Psoas muscle (tissue), 8 donors: ENCODE measurements around the gene RABGAP1L. TPM values are rescaled to one million over a fixed set of nuclear protein-coding genes. Genes with fewer than 3 reads are reported as not detected.
"Not testable (repeated sequence)": the region's sequence is repeated elsewhere in the genome, so short reads cannot be mapped to it uniquely, and the experiment has no call there.

ENCODE experiments used
- ATAC-seq, 4 donors: fragments of 200-7000 bp; cut with Tn5 transposase; one replicate each; pipeline ENCODE4 v1.9.1; 2020; ENCODE audit warnings: moderate library complexity in 3 of 4, mild to moderate bottlenecking in 2 of 4
- DNase-seq, 2 donors: peaks; one replicate each; pipeline ENCODE4 v3.0.0-alpha.2; 2020
- H3K27ac ChIP-seq: fragments of 200-600 bp; one replicate; pipeline ENCODE4 v1.8.0; 2022
- H3K27me3 ChIP-seq, 3 donors: fragments of 200-600 bp in 1 of 3; one replicate each; pipeline versions ENCODE4 v1.6.1 to v1.8.0; 2013 to 2022; ENCODE audit warnings: low read length in 2 of 3, mild to moderate bottlenecking in 2 of 3, moderate library complexity in 1 of 3; ENCODE audit not compliant: insufficient read depth in 3 of 3
- H3K36me3 ChIP-seq, 2 donors: fragments of 200-600 bp in 1 of 2; one replicate each; pipeline versions ENCODE4 v1.6.1 to v1.8.0; 2013 to 2022; ENCODE audit warnings: low read depth in 1 of 2, mild to moderate bottlenecking in 1 of 2, moderate library complexity in 1 of 2; ENCODE audit not compliant: insufficient read depth in 1 of 2
- H3K4me1 ChIP-seq: fragments of 200-600 bp; one replicate; pipeline ENCODE4 v1.8.0; 2022
- H3K4me3 ChIP-seq: fragments of 200-600 bp; one replicate; pipeline ENCODE4 v1.8.0; 2022; ENCODE audit warnings: mild to moderate bottlenecking
- H3K9me3 ChIP-seq: fragments of 200-600 bp; one replicate; pipeline ENCODE4 v1.8.0; 2022
- CTCF ChIP-seq: fragments of 200-600 bp; IDR thresholded peaks from one replicate; pipeline ENCODE4 v1.8.0; 2022; ENCODE audit warnings: antibody characterized with exemption
- WGBS, 3 donors: extraction: QIAGEN DNeasy Blood & Tissue Kit; methylation state at CpG; one replicate each; pipeline versions ENCODE4 v1.1.6 to v1.1.7; 2013; 5-methylcytosine and 5-hydroxymethylcytosine counted together
- intact Hi-C, 2 donors: fragments of 100-400 bp; cut with DNase I; formaldehyde crosslinking; loops; one replicate each; pipeline versions ENCODE4 v1.11.0 to v1.14.2; 2022
- polyA plus RNA-seq, 3 donors: library from polyadenylated mRNA; stranded (reverse); fragments of 200-250 nt; gene quantifications; one replicate each; pipeline ENCODE4 v1.2.3, GENCODE V29; 2013
- total RNA-seq, 4 donors: library from RNA; stranded (reverse); fragmentation: NEBNext Ultra II Directional in 2 of 4; extraction: Animal tissue kit (Norgen Biotek cat#: 25700) in 2 of 4; gene quantifications; one replicate each; pipeline versions ENCODE4 v1.2.1 to v1.2.4, GENCODE V29; 2021 to 2023
- donor health status: healthy with polysubstance abuse.
- donor health status: DM: no; HTN: no; CAD: no; lungs with moderate emphysema.
- donor health status: Bipolar disorder and iron deficiency.
- donor health status: healthy.
- donor health status: DM: yes; HTN: yes; CAD: no.
- donor health status: DM: no; HTN: no; CAD: no.
- donor health status: DM: no; HTN: no; CAD: no.
- donor health status: DM: yes; HTN: yes; CAD: no.

Gene RABGAP1L
- total and polyA plus RNA-seq, 7 donors = 2.9 to 14.4 (median 8.7) TPM

GRCh38 chr1:174829990-174830389 is 670.7 kb downstream of the RABGAP1L start:
- Histone ChIP-seq H3K4me3 (no peak overlapping the region), H3K36me3 (no peaks in the 10 kb centered on the region), H3K4me1 (no peaks in the 10 kb centered on the region), H3K27me3 (no peaks in the 10 kb centered on the region), H3K27ac (no peak overlapping the region), H3K9me3 (no peaks in the 10 kb centered on the region)
- no peak for TF ChIP-seq CTCF
- WGBS, 3 donors = 91 to 100% (median 95%) methylated on average over 1 of the region's 1 CpG
- intact Hi-C loops = no loop called here
- no peak for ATAC-seq
- no peak for DNase-seq

DNA sequence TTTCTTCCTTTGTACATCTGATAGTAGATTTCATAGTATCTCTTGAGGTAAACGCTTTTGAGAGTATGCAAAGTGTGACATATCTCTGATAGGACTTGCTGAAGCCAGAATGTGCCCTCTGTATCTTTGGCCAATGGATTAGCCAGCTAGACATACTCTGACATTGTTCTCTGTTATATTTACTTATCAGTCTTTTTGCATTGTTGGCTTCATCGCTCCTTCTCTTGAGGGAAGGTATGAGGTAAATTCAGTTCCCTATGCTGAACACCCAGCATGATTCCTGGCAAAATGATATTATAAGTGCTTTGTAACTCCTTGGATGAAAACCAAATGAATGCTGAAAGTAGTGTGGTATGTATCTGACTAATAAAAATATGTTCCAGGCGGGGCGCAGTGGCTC is 677.2 kb downstream of the RABGAP1L start:
- no peak overlapping the region for H3K27ac ChIP-seq
- no peak overlapping the region for H3K4me3 ChIP-seq
- H3K27me3 ChIP-seq = no peaks in the 10 kb centered on the region
- 88 to 95% (median 89%) methylated on average over 4 of the region's 4 CpGs for WGBS, 3 donors
- DNase-seq (no peak), ATAC-seq (no peak)
- no peaks in the 10 kb centered on the region for H3K4me1 ChIP-seq
- intact Hi-C loops = no loop called here
- H3K36me3 ChIP-seq = no peaks in the 10 kb centered on the region
- no peaks in the 10 kb centered on the region for H3K9me3 ChIP-seq
- TF ChIP-seq CTCF = no peak

DNA sequence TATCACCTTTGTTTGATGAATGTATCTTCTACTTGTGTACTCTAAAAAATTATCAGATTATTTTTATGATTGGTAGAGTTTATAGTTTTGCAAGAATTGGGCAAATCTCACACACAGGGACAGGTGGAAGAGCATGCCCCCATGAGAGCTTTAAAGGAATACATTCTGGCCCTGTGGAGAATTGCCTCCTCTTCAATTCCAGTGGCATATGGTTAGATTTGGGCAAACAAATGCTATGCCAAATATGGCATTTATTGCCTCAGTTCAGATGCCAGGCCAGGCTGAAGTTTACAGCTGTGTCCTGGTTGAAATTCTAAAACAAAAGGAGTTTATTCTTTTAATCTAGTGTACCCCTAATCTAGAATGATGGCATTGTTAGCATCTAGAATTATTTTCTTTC is 678.1 kb downstream of the RABGAP1L start:
- no peaks in the 10 kb centered on the region for H3K36me3 ChIP-seq
- no peaks in the 10 kb centered on the region for H3K27me3 ChIP-seq
- intact Hi-C loops = no loop called here

DNA sequence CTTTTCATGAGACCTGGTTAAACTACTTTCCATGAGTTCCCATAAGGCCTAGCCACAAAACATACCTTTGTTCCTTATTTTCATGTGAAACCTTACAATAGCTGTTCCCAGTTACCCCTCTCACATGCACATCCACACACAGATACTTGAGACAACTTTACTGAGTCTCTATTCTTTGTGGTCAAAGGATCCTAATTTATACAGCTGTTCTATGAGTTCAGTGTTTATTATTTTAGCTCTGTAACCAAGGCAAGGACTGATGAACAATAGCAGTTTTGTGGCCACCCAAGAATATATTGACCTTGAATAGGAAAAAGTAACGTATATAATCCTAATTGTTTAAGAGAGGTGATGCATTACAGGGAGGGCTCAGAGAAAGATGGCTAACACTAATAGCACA is 679.9 kb downstream of the RABGAP1L start:
- 94 to 98% (median 96%) methylated on average over 1 of the region's 1 CpG for WGBS, 3 donors
- TF ChIP-seq CTCF = no peak
- Histone ChIP-seq H3K27me3 (no peaks in the 10 kb centered on the region), H3K4me3 (no peak overlapping the region), H3K36me3 (no peaks in the 10 kb centered on the region), H3K4me1 (no peaks in the 10 kb centered on the region), H3K27ac (no peak overlapping the region), H3K9me3 (no peaks in the 10 kb centered on the region)
- no peak for ATAC-seq
- intact Hi-C loops = no loop called here
- no peak for DNase-seq

More for the DNA sequence above, 678.1 kb downstream of the RABGAP1L start:
- TF ChIP-seq CTCF = no peak
- Histone ChIP-seq H3K9me3 (no peaks in the 10 kb centered on the region), H3K4me1 (no peaks in the 10 kb centered on the region), H3K4me3 (no peak overlapping the region), H3K27ac (no peak overlapping the region)
- ATAC-seq = no peak
- no peak for DNase-seq

GRCh38 chr1:174841747-174842146 is 682.4 kb downstream of the RABGAP1L start:
- H3K27me3 ChIP-seq = no peaks in the 10 kb centered on the region
- WGBS, 3 donors = 25 to 32% (median 30%) methylated on average over 1 of the region's 1 CpG
- TF ChIP-seq CTCF = no peak
- DNase-seq (no peak), ATAC-seq (no peak)
- H3K4me3 ChIP-seq = no peak overlapping the region
- no peak overlapping the region for H3K27ac ChIP-seq
- intact Hi-C loops = no loop called here
- no peaks in the 10 kb centered on the region for H3K36me3 ChIP-seq
- H3K9me3 ChIP-seq = no peaks in the 10 kb centered on the region
- H3K4me1 ChIP-seq = no peaks in the 10 kb centered on the region

GRCh38 chr1:174848593-174849560 is 689.6 kb downstream of the RABGAP1L start:
- intact Hi-C loops, H3K36me3 ChIP-seq, ATAC-seq, H3K9me3 ChIP-seq, DNase-seq, H3K27ac ChIP-seq, H3K27me3 ChIP-seq, H3K4me1 ChIP-seq, H3K4me3 ChIP-seq: not testable (repeated sequence)
- 84 to 88% (median 85%) methylated on average over 7 to 21 of the region's 36 CpGs for WGBS, 3 donors
